ENCODE measurements around the gene SLC16A5.

Gene SLC16A5

GRCh38 chr17:75103601-75104554 lies 16.1 kb downstream of the SLC16A5 start:
- DNase-seq, result no peak
- in situ Hi-C loops (cut with MboI; ENCODE audit: low pct_unique_long_range_greater_than_20kb, low sequenced_read_pairs), result no loop called here

- in situ Hi-C loops (cut with MboI; ENCODE audit: low pct_unique_long_range_greater_than_20kb, low sequenced_read_pairs), result no loop called here
- no peak for DNase-seq
These were observed 17.6 kb downstream of the SLC16A5 start for GRCh38 chr17:75105126-75106080.

GRCh38 chr17:75108193-75108592 lies 20.4 kb downstream of the SLC16A5 start:
- in situ Hi-C loops (cut with MboI; ENCODE audit: low pct_unique_long_range_greater_than_20kb, low sequenced_read_pairs), result no loop called here
- DNase-seq, result no peak

- no peak for DNase-seq
- in situ Hi-C loops (cut with MboI; ENCODE audit: low pct_unique_long_range_greater_than_20kb, low sequenced_read_pairs), result no loop called here
These were observed 21.3 kb downstream of the SLC16A5 start for GRCh38 chr17:75109046-75109406.

GRCh38 chr17:75109407-75110233 lies 21.9 kb downstream of the SLC16A5 start, which contains the start of gene ARMC7:
Gene ARMC7 (plus strand): TSS chr17:75109969. CDS start chr17:75110289, 320 bp downstream.
- DNase-seq, result peak; percentile 90

GRCh38 chr17:75110234-75110937 lies 22.6 kb downstream of the SLC16A5 start:
- no peak for DNase-seq
- in situ Hi-C loops (cut with MboI; ENCODE audit: low pct_unique_long_range_greater_than_20kb, low sequenced_read_pairs), result no loop called here

More at GRCh38 chr17:75109407-75110233, 21.9 kb downstream of the SLC16A5 start, which contains the start of gene ARMC7:
- in situ Hi-C loops (cut with MboI; ENCODE audit: low pct_unique_long_range_greater_than_20kb, low sequenced_read_pairs), result no loop called here

GRCh38 chr17:75111777-75112335 lies 24.1 kb downstream of the SLC16A5 start:
- in situ Hi-C loops (cut with MboI; ENCODE audit: low pct_unique_long_range_greater_than_20kb, low sequenced_read_pairs), result no loop called here
- peak; percentile 67 for DNase-seq

GRCh38 chr17:75113798-75114551 lies 26.2 kb downstream of the SLC16A5 start:
- in situ Hi-C loops (cut with MboI; ENCODE audit: low pct_unique_long_range_greater_than_20kb, low sequenced_read_pairs), result no loop called here
- DNase-seq, result peak; percentile 96

GRCh38 chr17:75114552-75115314 lies 27.0 kb downstream of the SLC16A5 start:
- no peak for DNase-seq
- in situ Hi-C loops (cut with MboI; ENCODE audit: low pct_unique_long_range_greater_than_20kb, low sequenced_read_pairs), result no loop called here

GRCh38 chr17:75115555-75115954 lies 27.8 kb downstream of the SLC16A5 start:
- no peak for DNase-seq
- in situ Hi-C loops (cut with MboI; ENCODE audit: low pct_unique_long_range_greater_than_20kb, low sequenced_read_pairs), result no loop called here

- DNase-seq, result no peak
- in situ Hi-C loops (cut with MboI; ENCODE audit: low pct_unique_long_range_greater_than_20kb, low sequenced_read_pairs), result no loop called here
These were observed 29.0 kb downstream of the SLC16A5 start for GRCh38 chr17:75116737-75117136.

- no peak for DNase-seq
- in situ Hi-C loops (cut with MboI; ENCODE audit: low pct_unique_long_range_greater_than_20kb, low sequenced_read_pairs), result no loop called here
These were observed 30.6 kb downstream of the SLC16A5 start for GRCh38 chr17:75118307-75118706.

- in situ Hi-C loops (cut with MboI; ENCODE audit: low pct_unique_long_range_greater_than_20kb, low sequenced_read_pairs), result no loop called here
- no peak for DNase-seq
These were observed 36.5 kb downstream of the SLC16A5 start for GRCh38 chr17:75124041-75124818.

GRCh38 chr17:75124819-75125162 lies 37.0 kb downstream of the SLC16A5 start:
- in situ Hi-C loops (cut with MboI; ENCODE audit: low pct_unique_long_range_greater_than_20kb, low sequenced_read_pairs), result no loop called here
- no peak for DNase-seq

- DNase-seq, result no peak
- in situ Hi-C loops (cut with MboI; ENCODE audit: low pct_unique_long_range_greater_than_20kb, low sequenced_read_pairs), result no loop called here
These were observed 38.2 kb downstream of the SLC16A5 start for GRCh38 chr17:75125984-75126383.

- no peak for DNase-seq
- in situ Hi-C loops (cut with MboI; ENCODE audit: low pct_unique_long_range_greater_than_20kb, low sequenced_read_pairs), result no loop called here
These were observed 39.2 kb downstream of the SLC16A5 start for GRCh38 chr17:75126954-75127353.

All from KBM-7 (cell line).